Measurements from ENCODE around the gene LTB. TPM values are rescaled to one million over a fixed set of nuclear protein-coding genes. Genes with fewer than 3 reads are reported as not detected.
A peak's percentile ranks its signal among the peaks of the same experiment; 100 is the strongest.

The LTB gene
- polyA plus RNA-seq, 3 donors, result 12.6 to 25.5 (median 21.6) TPM

- TF ChIP-seq CTCF (IDR thresholded peaks at IDR 0.05), result no peak
- WGBS (ENCODE audit: insufficient coverage), result 10% methylated on average over 2 of the region's 4 CpGs
- H3K4me2 ChIP-seq (replicated peaks; ENCODE audit: extremely low read depth, low read length, poor library complexity, severe bottlenecking), result peak overlapping the region; percentile 78
- no peak for DNase-seq
- no peaks in the 10 kb centered on the region for H4K20me1 ChIP-seq (ENCODE audit: insufficient read depth, low read length)
- H3K27ac Mint-ChIP-seq, result peak overlapping the region; percentile 91 to 98 (median 94)
- H3K4me1 Mint-ChIP-seq, result peaks cover 80% of the 10 kb centered on the region
- H3K79me2 ChIP-seq (ENCODE audit: insufficient read depth, low read length), result peaks cover 15% of the 10 kb centered on the region
- H3K9ac ChIP-seq (ENCODE audit: insufficient read depth, low read length, poor library complexity, severe bottlenecking), result peak overlapping the region; percentile 75
- intact Hi-C loops (cut with micrococcal nuclease), result loop anchor here in 1 of 2 donors (2.0 kb wide), 1 partner anchor 27 kb away; the partner anchor contains the start of gene LST1
- H3K4me1 ChIP-seq (ENCODE audit: control insufficient read depth in 1 of 2, insufficient read depth in 2 of 2, low read length in 2 of 2), result peaks cover 84 to 85% of the 10 kb centered on the region in 2 donors
- peak overlapping the region; percentile 79 to 81 for H3K4me3 Mint-ChIP-seq
- H3K36me3 ChIP-seq (replicated peaks in 1 of 2; ENCODE audit: control insufficient read depth in 1 of 2, insufficient read depth in 2 of 2, low read length in 2 of 2), result no peaks in the 10 kb centered on the region
- peak overlapping the region; percentile 3 to 66 (median 13) for H3K4me3 ChIP-seq (replicated peaks in 1 of 3; ENCODE audit: low read depth in 2 of 3, low read length in 3 of 3)
- H3K36me3 Mint-ChIP-seq, result peaks cover 17 to 28% of the 10 kb centered on the region in 2 donors
- peaks cover 0 to 2% (median 0%) of the 10 kb centered on the region in 3 donors for H3K27me3 Mint-ChIP-seq (ENCODE audit: low read depth in 3 of 3)
- no peak overlapping the region for H2AFZ ChIP-seq (ENCODE audit: insufficient read depth, low read depth, low read length, poor library complexity, severe bottlenecking)
- no peaks in the 10 kb centered on the region for H3K27me3 ChIP-seq (ENCODE audit: control insufficient read depth in 2 of 2, insufficient read depth in 2 of 2, low read length in 2 of 2)
- H3K9me3 ChIP-seq (replicated peaks in 1 of 2; ENCODE audit: control insufficient read depth in 1 of 2, insufficient read depth in 1 of 2, low read length in 2 of 2), result no peaks in the 10 kb centered on the region
- no peaks in the 10 kb centered on the region for H3K9me3 Mint-ChIP-seq
- H3K27ac ChIP-seq (ENCODE audit: low read depth in 1 of 2, low read length in 2 of 2), result peak overlapping the region; percentile 96 to 98
Measured at GRCh38 chr6:31559606-31559957, 22.6 kb downstream of the LTB start.

- no peak for TF ChIP-seq CTCF (IDR thresholded peaks at IDR 0.05)
- intact Hi-C loops (cut with micrococcal nuclease), result loop anchor here in 1 of 2 donors (2.0 kb wide), 1 partner anchor 28 kb away; the partner anchor contains the start of gene LST1
- Histone ChIP-seq H3K4me2 (replicated peaks; ENCODE audit: extremely low read depth, low read length, poor library complexity, severe bottlenecking) (peak overlapping the region; percentile 78), H3K27me3 (ENCODE audit: control insufficient read depth in 2 of 2, insufficient read depth in 2 of 2, low read length in 2 of 2) (no peaks in the 10 kb centered on the region), H3K9me3 (replicated peaks in 1 of 2; ENCODE audit: control insufficient read depth in 1 of 2, insufficient read depth in 1 of 2, low read length in 2 of 2) (no peaks in the 10 kb centered on the region), H3K4me1 (ENCODE audit: control insufficient read depth in 1 of 2, insufficient read depth in 2 of 2, low read length in 2 of 2) (peaks cover 81 to 82% of the 10 kb centered on the region in 2 donors), H3K9ac (ENCODE audit: insufficient read depth, low read length, poor library complexity, severe bottlenecking) (peak overlapping the region; percentile 75), H3K36me3 (replicated peaks in 1 of 2; ENCODE audit: control insufficient read depth in 1 of 2, insufficient read depth in 2 of 2, low read length in 2 of 2) (no peaks in the 10 kb centered on the region), H3K27ac (ENCODE audit: low read depth in 1 of 2, low read length in 2 of 2) (peak overlapping the region; percentile 96 to 98), H2AFZ (ENCODE audit: insufficient read depth, low read depth, low read length, poor library complexity, severe bottlenecking) (peak overlapping the region; percentile 29), H4K20me1 (ENCODE audit: insufficient read depth, low read length) (no peaks in the 10 kb centered on the region), H3K79me2 (ENCODE audit: insufficient read depth, low read length) (peaks cover 15% of the 10 kb centered on the region), H3K4me3 (replicated peaks in 1 of 3; ENCODE audit: low read depth in 2 of 3, low read length in 3 of 3) (peak overlapping the region; percentile 3 to 66 (median 13))
- peak overlapping the region; percentile 79 to 81 for H3K4me3 Mint-ChIP-seq
- peaks cover 17 to 31% of the 10 kb centered on the region in 2 donors for H3K36me3 Mint-ChIP-seq
- peaks cover 78% of the 10 kb centered on the region for H3K4me1 Mint-ChIP-seq
- H3K9me3 Mint-ChIP-seq, result no peaks in the 10 kb centered on the region
- WGBS (ENCODE audit: insufficient coverage), result 0% methylated on average over 9 of the region's 14 CpGs
- peaks cover 0 to 2% (median 0%) of the 10 kb centered on the region in 3 donors for H3K27me3 Mint-ChIP-seq (ENCODE audit: low read depth in 3 of 3)
- H3K27ac Mint-ChIP-seq, result peak overlapping the region; percentile 91 to 98 (median 94)
- peak; percentile 89 to 98 (median 94) for DNase-seq
Measured at GRCh38 chr6:31558631-31559500, 23.4 kb downstream of the LTB start.

Data from CD14-positive monocyte (primary cell).